B cell (primary cell): ENCODE data around the gene S100A8.

ENCODE experiments used
- CTCF ChIP-seq: fragments of 200-600 bp; IDR thresholded peaks from one replicate; pipeline ENCODE4 v1.8.0; 2022; ENCODE audit warnings: antibody characterized with exemption, mild to moderate bottlenecking
- EZH2 ChIP-seq: IDR thresholded peaks from 2 replicates; pipeline ENCODE4 v1.6.1; 2012; ENCODE audit warnings: borderline replicate concordance, low read depth, mild to moderate bottlenecking, moderate library complexity, low read length; ENCODE audit not compliant: insufficient read depth, poor library complexity, severe bottlenecking

GRCh38 chr1:153431002-153431401 lies 40.1 kb upstream of the S100A8 start:
- TF ChIP-seq CTCF (no peak), EZH2 (no peak)
